ENCODE data around the gene STRN4. TPM values are rescaled to one million over a fixed set of nuclear protein-coding genes. Genes with fewer than 3 reads are reported as not detected.

STRN4 gene
- total and polyA plus RNA-seq, 12 donors, result 43.3 to 63.3 (median 50.3) TPM

- TF ChIP-seq CTCF (IDR thresholded peaks at IDR 0.05), result peak in 1 of 9 donors; percentile 9
- WGBS, 2 donors, result 33 to 41% methylated on average over 20 of the region's 20 CpGs
- Histone ChIP-seq H3K9me3 (no peaks in the 10 kb centered on the region), H3K4me1 (peaks cover 9 to 50% (median 40%) of the 10 kb centered on the region in 9 donors), H3K27me3 (peaks cover 0 to 6% (median 0%) of the 10 kb centered on the region in 7 donors), H3K36me3 (peaks cover 0 to 21% (median 0%) of the 10 kb centered on the region in 9 donors), H3K27ac (peak overlapping the region; percentile 63 to 93 (median 88)), H3K4me3 (peak overlapping the region; percentile 53 to 87 (median 68))
- DNase-seq (peak; percentile 59 to 77), ATAC-seq (peak; percentile 32 to 81 (median 54))
- intact Hi-C loops (cut with DNase I), result loop anchor here in 3 of 10 donors (10.0 kb wide), 1 partner anchor 48 kb away; no protein-coding TSS in a partner anchor
Measured at GRCh38 chr19:46786236-46787039, 40.2 kb upstream of the STRN4 start.

- peak overlapping the region in 9 of 10 donors; percentile 63 to 93 (median 88) for H3K27ac ChIP-seq
- intact Hi-C loops (cut with DNase I), result loop anchor here in 3 of 10 donors (10.0 kb wide), 1 partner anchor 49 kb away; no protein-coding TSS in a partner anchor
- DNase-seq (no peak), ATAC-seq (no peak)
- H3K4me1 ChIP-seq, result peaks cover 9 to 50% (median 40%) of the 10 kb centered on the region in 9 donors
- peaks cover 0 to 26% (median 4%) of the 10 kb centered on the region in 9 donors for H3K36me3 ChIP-seq
- no peaks in the 10 kb centered on the region for H3K9me3 ChIP-seq
- WGBS, 2 donors, result 70 to 78% methylated on average over 4 of the region's 4 CpGs
- H3K4me3 ChIP-seq, result peak overlapping the region in 9 of 10 donors; percentile 53 to 87 (median 67)
- peaks cover 0 to 6% (median 0%) of the 10 kb centered on the region in 7 donors for H3K27me3 ChIP-seq
- TF ChIP-seq CTCF (IDR thresholded peaks at IDR 0.05), result no peak
Measured at GRCh38 chr19:46785980-46786235, 39.7 kb upstream of the STRN4 start.

GRCh38 chr19:46785054-46785979 is 39.1 kb upstream of the STRN4 start:
- peak overlapping the region in 9 of 10 donors; percentile 63 to 93 (median 88) for H3K27ac ChIP-seq
- H3K4me1 ChIP-seq, result peaks cover 9 to 50% (median 40%) of the 10 kb centered on the region in 9 donors
- ATAC-seq, result no peak
- H3K36me3 ChIP-seq, result peaks cover 0 to 31% (median 7%) of the 10 kb centered on the region in 9 donors
- no peaks in the 10 kb centered on the region for H3K9me3 ChIP-seq
- no peak for DNase-seq
- H3K4me3 ChIP-seq, result peak overlapping the region in 7 of 10 donors; percentile 53 to 87 (median 67)
- no peak for TF ChIP-seq CTCF (IDR thresholded peaks at IDR 0.05)
- intact Hi-C loops (cut with DNase I), result loop anchor here in 3 of 10 donors (10.0 kb wide), 1 partner anchor 49 kb away; no protein-coding TSS in a partner anchor
- peaks cover 0 to 6% (median 0%) of the 10 kb centered on the region in 7 donors for H3K27me3 ChIP-seq
- 79 to 81% methylated on average over 19 of the region's 19 CpGs for WGBS, 2 donors
